HepG2 (cell line): ENCODE data around the gene FBXW4. TPM values are rescaled to one million over a fixed set of nuclear protein-coding genes. Genes with fewer than 3 reads are reported as not detected.
A peak's percentile ranks its signal among the peaks of the same experiment; 100 is the strongest.

Experiments
- CSRNP1 ChIP-seq: sonication (generic); formaldehyde crosslinking; IDR thresholded peaks from 2 replicates; pipeline ENCODE4 v1.8.1; 2023; ENCODE audit warnings: mild to moderate bottlenecking, missing genetic modification reagents
- EP300 ChIP-seq, 3 experiments: sonication (generic) in 1 of 3; formaldehyde crosslinking in 1 of 3; IDR thresholded peaks; 2 replicates each; pipeline versions ENCODE4 v1.5.1 to v1.6.1; 2011 to 2020; ENCODE audit warnings: low read depth in 2 of 3, low read length in 2 of 3, borderline replicate concordance in 1 of 3, improper control_type of control experiment in 1 of 3, mild to moderate bottlenecking in 1 of 3, missing genetic modification reagents in 1 of 3, moderate library complexity in 1 of 3
- GRHL1 ChIP-seq: sonication (generic); formaldehyde crosslinking; conservative IDR thresholded peaks from 2 replicates; pipeline ENCODE4 v1.8.0; 2022; ENCODE audit warnings: missing genetic modification reagents
- NFAT5 ChIP-seq: sonication (generic); formaldehyde crosslinking; IDR thresholded peaks from 2 replicates; pipeline ENCODE4 v1.4.0; 2020; ENCODE audit warnings: missing genetic modification reagents
- PLRG1 ChIP-seq: fragments of 450-650 bp; conservative IDR thresholded peaks from 2 replicates; pipeline ENCODE4 v1.6.1; 2016
- POGZ ChIP-seq: sonication (generic); formaldehyde crosslinking; IDR thresholded peaks from 2 replicates; pipeline ENCODE4 v1.4.0; 2020; ENCODE audit warnings: mild to moderate bottlenecking, missing genetic modification reagents
- RARG ChIP-seq: sonication (generic); formaldehyde crosslinking; IDR thresholded peaks from 2 replicates; pipeline ENCODE4 v1.4.0; 2020; ENCODE audit warnings: low read depth, mild to moderate bottlenecking, missing genetic modification reagents
- RORA ChIP-seq: sonication (generic); formaldehyde crosslinking; IDR thresholded peaks from 2 replicates; pipeline ENCODE4 v1.5.0; 2020; ENCODE audit warnings: mild to moderate bottlenecking, missing genetic modification reagents, moderate library complexity
- ZNF230 ChIP-seq: sonication (generic); formaldehyde crosslinking; IDR thresholded peaks from 2 replicates; pipeline ENCODE4 v1.4.0; 2020; ENCODE audit warnings: mild to moderate bottlenecking, missing genetic modification reagents
- ZNF343 ChIP-seq: sonication (generic); formaldehyde crosslinking; IDR thresholded peaks from 2 replicates; pipeline ENCODE4 v1.4.0; 2020; ENCODE audit warnings: mild to moderate bottlenecking, missing genetic modification reagents
- ZNF362 ChIP-seq: sonication (generic); formaldehyde crosslinking; IDR thresholded peaks from 2 replicates; pipeline ENCODE4 v1.4.0; 2020; ENCODE audit warnings: missing genetic modification reagents, mild to moderate bottlenecking, borderline replicate concordance
- ZNF562 ChIP-seq: sonication (generic); formaldehyde crosslinking; IDR thresholded peaks from 2 replicates; pipeline ENCODE4 v1.8.0; 2022; ENCODE audit warnings: missing genetic modification reagents, borderline replicate concordance
- ZNF607 ChIP-seq: sonication (generic); formaldehyde crosslinking; IDR thresholded peaks from 2 replicates; pipeline ENCODE4 v1.5.1; 2020; ENCODE audit warnings: missing genetic modification reagents, mild to moderate bottlenecking, borderline replicate concordance
- ZNF629 ChIP-seq: sonication (generic); formaldehyde crosslinking; conservative IDR thresholded peaks from 2 replicates; pipeline ENCODE4 v1.5.0; 2020; ENCODE audit warnings: missing genetic modification reagents
- ZNF639 ChIP-seq: conservative IDR thresholded peaks from 2 replicates; pipeline ENCODE4 v1.6.1; 2018; ENCODE audit warnings: missing genetic modification reagents
- ZNF749 ChIP-seq: sonication (generic); formaldehyde crosslinking; IDR thresholded peaks from 2 replicates; pipeline ENCODE4 v1.8.0; 2022; ENCODE audit warnings: mild to moderate bottlenecking, missing genetic modification reagents, moderate library complexity, borderline replicate concordance
- ZSCAN12 ChIP-seq: sonication (generic); formaldehyde crosslinking; IDR thresholded peaks from 2 replicates; pipeline ENCODE4 v1.9.0; 2021; ENCODE audit warnings: mild to moderate bottlenecking, missing genetic modification reagents
- polyA plus RNA-seq, 8 experiments: library from polyadenylated mRNA; depleted of rRNA in 3 of 8; stranded (reverse) in 7 of 8; unstranded in 1 of 8; fragments of >200 nt; fragmentation: Illumina TruSeq in 4 of 8; extraction: Trizol in 4 of 8; gene quantifications; 2 replicates each; pipeline versions ENCODE4 v1.2.1 to v1.2.3, GENCODE V29; 2011 to 2016; ENCODE audit warnings: low read depth in 4 of 8, missing spikeins in 1 of 8, mixed read lengths in 1 of 8; ENCODE audit not compliant: insufficient read depth in 1 of 8
- total RNA-seq, 5 experiments: library from RNA; depleted of rRNA; stranded (reverse); fragments of >200 nt; fragmentation: Illumina TruSeq; extraction: Trizol; gene quantifications; 2 replicates each; pipeline ENCODE4 v1.2.3, GENCODE V29; 2016; ENCODE audit warnings: low read depth in 1 of 5

Gene FBXW4
- total and polyA plus RNA-seq, 2 of the 13 experiments (the other 11 are each of a cell fraction or from before 2014, with no cell fraction given): 23.5 to 33.7 TPM

GRCh38 chr10:101694674-101695403 is at the start of gene FBXW4 (continued):
- TF ChIP-seq NFAT5 (CRISPR knock-in tag) (no peak), ZNF230 (CRISPR knock-in tag) (peak; percentile 68; the same call in 1 of the 2 replicates), GRHL1 (CRISPR knock-in tag) (no peak), EP300 (IDR thresholded peaks at IDR 0.05; ENCODE audit: low read depth in 2 of 2, low read length in 2 of 2) (no peak), EP300 (CRISPR knock-in tag; IDR thresholded peaks at IDR 0.05; ENCODE audit: borderline replicate concordance) (0 out of 2 replicates have a peak, but pooled peaks have one; percentile 33), ZNF362 (CRISPR knock-in tag) (no peak), POGZ (CRISPR knock-in tag) (no peak), PLRG1 (no peak), ZNF629 (CRISPR knock-in tag) (no peak), ZNF562 (no peak), CSRNP1 (no peak), RARG (CRISPR knock-in tag) (0 out of 2 replicates have a peak, but pooled peaks have one; percentile 83), RORA (CRISPR knock-in tag) (no peak), ZNF639 (CRISPR knock-in tag) (0 out of 2 replicates have a peak, but pooled peaks have one; percentile 35), ZNF343 (CRISPR knock-in tag) (no peak), ZNF607 (CRISPR knock-in tag) (no peak), ZNF749 (CRISPR knock-in tag) (peak; percentile 77), ZSCAN12 (CRISPR knock-in tag) (no peak)
